ENCODE results near the gene PHF20. TPM values are rescaled to one million over a fixed set of nuclear protein-coding genes. Genes with fewer than 3 reads are reported as not detected.
"Not testable (repeated sequence)": the region's sequence is repeated elsewhere in the genome, so short reads cannot be mapped to it uniquely, and the experiment has no call there.

Gene PHF20
- total and polyA plus RNA-seq, 3 donors from 2014 or later: 59.8 to 108 (median 76.1) TPM

- H3K36me3 ChIP-seq (ENCODE audit: low read depth, missing control alignments): no peaks in the 10 kb centered on the region
- H3K27me3 ChIP-seq: no peaks in the 10 kb centered on the region
- H3K4me3 ChIP-seq: no peak overlapping the region
- TF ChIP-seq POLR2A (IDR thresholded peaks at IDR 0.05) (no peak), CTCF (IDR thresholded peaks at IDR 0.05) (no peak)
- intact Hi-C loops (cut with DNase I; ENCODE audit: low total_unique reads): no loop called here
- H3K27ac ChIP-seq: no peak overlapping the region
- WGBS, 2 donors: 89 to 90% methylated on average over 3 of the region's 3 CpGs
- no peaks in the 10 kb centered on the region for H3K4me1 ChIP-seq
- DNase-seq: no peak
- no peaks in the 10 kb centered on the region for H3K9me3 ChIP-seq
These were observed 127.2 kb downstream of the PHF20 start for GRCh38 chr20:35899064-35899463.

- H3K4me3 ChIP-seq; intact Hi-C loops (cut with DNase I; ENCODE audit: low total_unique reads); H3K36me3 ChIP-seq (ENCODE audit: low read depth, missing control alignments); H3K27ac ChIP-seq; H3K4me1 ChIP-seq; H3K9me3 ChIP-seq; DNase-seq; H3K27me3 ChIP-seq: not testable (repeated sequence)
- 91% methylated on average over 4 of the region's 4 CpGs for WGBS, 2 donors
These were observed 129.4 kb downstream of the PHF20 start for GRCh38 chr20:35901230-35901629.

- Histone ChIP-seq H3K4me3 (no peak overlapping the region), H3K27ac (no peak overlapping the region), H3K27me3 (no peaks in the 10 kb centered on the region), H3K36me3 (ENCODE audit: low read depth, missing control alignments) (no peaks in the 10 kb centered on the region), H3K4me1 (peaks cover under 1% of the 10 kb centered on the region), H3K9me3 (no peaks in the 10 kb centered on the region)
- TF ChIP-seq POLR2A (IDR thresholded peaks at IDR 0.05): no peak
- no peak for TF ChIP-seq CTCF (IDR thresholded peaks at IDR 0.05)
- WGBS, 2 donors: 95 to 98% methylated on average over 4 of the region's 4 CpGs
- DNase-seq: no peak
- intact Hi-C loops (cut with DNase I; ENCODE audit: low total_unique reads): no loop called here
These were observed 130.1 kb downstream of the PHF20 start for GRCh38 chr20:35901678-35902544.

GRCh38 chr20:35902545-35902941, 130.7 kb downstream of the PHF20 start:
- Histone ChIP-seq H3K4me3 (no peak overlapping the region), H3K27ac (no peak overlapping the region), H3K4me1 (peaks cover 7% of the 10 kb centered on the region), H3K27me3 (no peaks in the 10 kb centered on the region), H3K36me3 (ENCODE audit: low read depth, missing control alignments) (no peaks in the 10 kb centered on the region), H3K9me3 (no peaks in the 10 kb centered on the region)
- DNase-seq: no peak
- TF ChIP-seq POLR2A (IDR thresholded peaks at IDR 0.05) (no peak), CTCF (IDR thresholded peaks at IDR 0.05) (no peak)
- intact Hi-C loops (cut with DNase I; ENCODE audit: low total_unique reads): no loop called here
- 96% methylated on average over 3 of the region's 3 CpGs for WGBS, 2 donors

GRCh38 chr20:35903843-35904242, 132.0 kb downstream of the PHF20 start:
- no peaks in the 10 kb centered on the region for H3K9me3 ChIP-seq
- intact Hi-C loops (cut with DNase I; ENCODE audit: low total_unique reads): no loop called here
- no peaks in the 10 kb centered on the region for H3K36me3 ChIP-seq (ENCODE audit: low read depth, missing control alignments)
- H3K27ac ChIP-seq: no peak overlapping the region
- H3K4me1 ChIP-seq: peaks cover 12% of the 10 kb centered on the region
- no peak overlapping the region for H3K4me3 ChIP-seq
- no peak for TF ChIP-seq POLR2A (IDR thresholded peaks at IDR 0.05)
- no peak for TF ChIP-seq CTCF (IDR thresholded peaks at IDR 0.05)
- no peaks in the 10 kb centered on the region for H3K27me3 ChIP-seq
- DNase-seq: no peak
- 68 to 76% methylated on average over 3 of the region's 3 CpGs for WGBS, 2 donors
